NCI-H2171 (cell line): ENCODE measurements around the gene RPS6KC1.

ENCODE experiments used
- DNase-seq: peaks from one replicate; lab custom pipeline; 2025; lab: John Stamatoyannopoulos, UW

RPS6KC1 gene

DNA sequence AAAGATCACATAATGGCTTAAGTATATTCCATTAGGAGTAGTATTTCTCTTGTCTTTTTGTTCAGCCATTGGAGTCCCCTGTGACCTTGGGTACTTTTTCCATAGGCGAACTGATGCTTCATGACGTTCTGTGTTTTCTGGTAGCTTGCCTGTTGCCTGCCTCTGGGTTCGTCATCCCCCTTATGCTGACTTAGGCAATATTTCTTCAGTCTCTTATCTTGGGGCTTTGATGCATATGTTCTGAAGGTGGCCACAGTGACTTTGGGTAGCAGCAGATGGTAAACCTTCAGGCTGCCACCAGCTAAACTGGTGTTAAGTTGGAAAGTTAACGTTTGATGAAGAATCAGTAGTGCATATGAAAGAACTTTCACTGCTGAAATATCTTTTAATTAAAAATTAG is 170.2 kb downstream of the RPS6KC1 start:
- no peak for DNase-seq

GRCh38 chr1:213227458-213227857 is 176.4 kb downstream of the RPS6KC1 start:
- no peak for DNase-seq

DNA sequence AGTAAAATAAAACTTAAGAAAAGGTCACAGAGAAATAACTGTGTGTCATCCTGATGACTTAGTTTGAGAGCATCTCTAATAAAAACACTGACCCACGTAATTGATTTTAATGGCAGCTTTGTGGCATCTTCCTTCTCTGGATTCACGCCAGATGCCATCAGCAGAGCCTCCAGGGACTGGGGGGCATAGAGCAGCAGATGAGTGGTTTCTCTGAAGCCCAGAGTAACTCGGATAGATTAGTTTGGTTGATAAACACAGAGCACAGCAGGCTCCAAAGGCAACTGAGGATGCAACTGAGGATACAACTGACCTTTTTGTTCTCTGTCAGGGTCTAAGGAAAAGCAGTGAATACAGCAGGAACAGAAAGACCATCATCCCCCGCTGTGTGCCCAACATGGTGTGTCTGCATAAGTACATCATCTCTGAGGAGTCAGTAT is 180.8 kb downstream of the RPS6KC1 start:
- peak; percentile 68 for DNase-seq

DNA sequence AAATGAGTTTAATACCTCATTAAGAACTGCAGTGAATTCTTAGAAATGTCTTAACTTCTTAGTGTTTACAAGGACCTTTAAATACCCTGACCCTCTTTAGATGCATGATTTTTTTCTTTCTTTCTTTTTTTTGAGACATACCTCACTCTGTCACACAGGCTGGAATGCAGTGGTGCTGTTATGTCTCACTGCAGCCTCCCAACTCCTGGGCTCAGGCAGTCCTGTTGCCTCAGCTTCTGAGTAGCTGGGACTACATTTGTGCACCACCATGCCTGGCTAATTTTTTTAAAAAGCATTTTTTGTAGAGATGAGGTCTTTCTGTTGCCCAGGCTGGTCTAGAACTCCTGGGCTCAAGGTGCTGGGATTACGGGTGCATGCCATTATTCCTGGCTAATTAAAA is 191.8 kb downstream of the RPS6KC1 start:
- DNase-seq = no peak

GRCh38 chr1:213244664-213245091 is 193.6 kb downstream of the RPS6KC1 start:
- DNase-seq = peak; percentile 29

GRCh38 chr1:213245260-213245910 is 194.3 kb downstream of the RPS6KC1 start:
- DNase-seq = no peak

DNA sequence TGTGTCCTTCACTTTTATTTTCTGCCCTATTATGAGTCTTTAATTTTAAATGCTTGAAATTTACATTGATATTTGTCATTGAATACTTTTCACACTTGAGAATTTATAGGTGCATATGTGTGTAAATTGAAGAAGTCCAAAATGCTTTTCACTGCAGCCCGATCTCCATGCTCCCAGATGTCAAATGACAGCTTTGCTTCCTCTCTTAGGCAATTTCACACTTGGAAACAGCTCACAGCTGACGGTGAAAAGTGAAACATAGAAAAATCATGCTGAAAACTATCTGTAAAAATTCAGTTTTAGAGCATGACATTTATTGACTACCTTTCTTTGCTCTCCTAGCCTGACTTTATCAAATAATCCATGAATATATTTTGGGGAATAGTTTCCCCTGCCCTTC is 196.0 kb downstream of the RPS6KC1 start:
- DNase-seq = no peak

- no peak for DNase-seq
Observed at GRCh38 chr1:213249395-213249794, 198.4 kb downstream of the RPS6KC1 start.

DNA sequence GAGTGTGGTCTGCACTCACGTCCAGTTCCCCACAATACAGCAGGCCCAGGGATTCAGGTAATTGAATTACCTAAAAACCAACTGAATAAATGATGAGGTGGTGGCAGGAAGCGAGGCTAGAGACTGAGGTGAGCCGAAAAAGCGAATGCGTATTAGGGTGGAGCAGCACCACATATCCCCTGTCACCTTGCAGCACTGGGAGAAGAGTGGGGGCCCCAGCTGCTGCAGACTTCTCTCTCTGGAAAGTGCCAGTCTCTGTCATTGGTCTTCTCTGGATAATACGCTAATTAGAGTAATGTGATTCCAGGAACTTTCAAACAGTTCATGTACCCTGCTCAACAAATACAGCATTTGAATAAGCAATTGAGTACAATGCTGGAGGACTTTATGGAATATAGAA is 199.0 kb downstream of the RPS6KC1 start:
- no peak for DNase-seq

GRCh38 chr1:213250446-213250845 is 199.4 kb downstream of the RPS6KC1 start:
- no peak for DNase-seq

GRCh38 chr1:213251972-213252371 is 200.9 kb downstream of the RPS6KC1 start:
- no peak for DNase-seq

GRCh38 chr1:213256438-213257087 is 205.5 kb downstream of the RPS6KC1 start:
- DNase-seq = no peak

DNA sequence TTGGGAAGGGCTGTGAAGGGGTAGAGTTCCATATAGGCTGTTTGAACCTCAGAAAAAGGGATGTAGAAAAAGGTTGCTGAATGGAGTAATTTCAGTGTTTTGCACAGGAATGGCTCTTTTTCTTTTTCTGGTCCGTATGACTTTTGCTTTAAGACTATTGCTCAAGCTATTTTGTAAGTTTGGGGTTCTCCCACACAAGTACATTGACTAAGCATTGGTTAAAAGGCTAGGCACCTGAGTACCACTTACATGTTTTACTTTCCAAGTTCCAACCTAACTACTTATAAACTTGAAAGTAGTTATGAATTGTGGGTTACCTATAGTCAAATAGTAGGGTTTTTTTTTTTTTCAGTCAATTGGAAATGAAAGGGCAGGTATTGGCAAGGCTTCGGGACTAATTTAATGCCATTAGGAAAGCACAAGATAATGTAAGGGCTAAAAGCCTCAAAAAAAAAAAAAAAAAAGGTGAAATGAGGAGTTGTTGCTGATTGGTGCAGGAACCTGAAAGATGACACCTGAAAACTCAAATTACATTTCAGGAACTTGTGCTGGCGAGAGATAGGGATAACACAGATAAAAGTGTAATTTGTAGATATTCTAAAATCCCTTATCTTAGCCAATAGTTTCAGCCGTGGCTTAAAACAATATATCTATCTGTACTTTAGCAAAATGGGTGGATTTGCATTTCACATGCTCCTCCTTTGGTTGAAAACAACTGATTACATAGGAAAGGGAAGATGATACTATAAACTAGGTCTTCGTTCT is 209.5 kb downstream of the RPS6KC1 start:
- DNase-seq = peak; percentile 27

- DNase-seq = no peak
Observed at GRCh38 chr1:213264531-213264930, 213.5 kb downstream of the RPS6KC1 start.

DNA sequence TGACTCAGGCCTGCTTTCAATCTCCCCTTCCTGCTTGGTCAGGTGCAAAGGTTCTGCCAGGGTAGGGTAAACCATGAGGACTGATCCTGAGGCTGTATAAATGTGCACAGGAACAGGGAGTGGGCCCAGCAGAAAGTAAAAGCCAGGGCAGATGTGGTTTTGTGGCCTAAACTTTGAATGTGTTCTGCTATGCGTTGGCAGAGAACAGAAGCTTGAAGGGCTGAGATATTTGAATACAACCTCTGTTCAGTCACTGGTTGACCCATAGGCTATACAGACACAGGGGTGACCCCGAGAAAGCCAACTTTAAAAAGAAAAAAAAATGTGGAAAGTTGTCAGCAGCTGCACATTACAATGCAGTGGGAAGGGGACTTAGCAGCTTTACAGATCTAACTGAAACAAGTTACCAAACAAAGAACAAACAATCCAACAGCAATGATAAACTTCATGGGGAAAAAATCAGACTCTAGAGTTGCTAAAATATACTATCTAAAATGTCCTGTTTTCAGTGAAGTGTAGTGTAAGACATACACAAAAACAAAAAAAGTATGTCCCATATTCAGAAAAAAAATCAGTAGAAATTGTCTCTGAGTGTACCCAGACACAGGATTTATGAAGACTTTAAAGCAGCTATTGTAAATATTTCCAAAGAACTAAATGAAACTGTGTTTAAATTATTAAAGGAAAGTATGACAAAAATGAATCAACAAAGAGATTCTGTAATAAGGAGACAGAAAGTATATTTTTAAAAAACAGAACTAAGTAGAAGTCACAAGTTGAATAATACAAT is 216.1 kb downstream of the RPS6KC1 start:
- no peak for DNase-seq

DNA sequence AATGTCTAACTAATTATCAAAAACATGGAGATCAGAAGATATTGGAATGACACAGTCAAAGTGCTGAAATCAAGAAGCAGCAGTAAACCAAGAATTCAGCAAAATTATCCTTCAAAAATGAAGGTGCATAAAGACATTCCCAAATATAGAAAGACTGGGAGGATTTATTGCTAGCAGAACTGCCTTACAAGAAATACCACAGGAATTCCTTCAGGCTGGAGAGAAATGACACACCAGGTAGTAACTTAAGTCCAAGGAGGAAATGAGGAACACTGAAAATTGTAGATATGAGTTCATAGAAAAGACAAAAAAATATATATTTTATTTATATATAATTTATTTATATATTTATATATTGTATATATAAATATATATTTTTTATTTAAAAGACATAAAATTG is 217.2 kb downstream of the RPS6KC1 start:
- DNase-seq = no peak

- DNase-seq = no peak
Observed at GRCh38 chr1:213269829-213270228, 218.8 kb downstream of the RPS6KC1 start.

DNA sequence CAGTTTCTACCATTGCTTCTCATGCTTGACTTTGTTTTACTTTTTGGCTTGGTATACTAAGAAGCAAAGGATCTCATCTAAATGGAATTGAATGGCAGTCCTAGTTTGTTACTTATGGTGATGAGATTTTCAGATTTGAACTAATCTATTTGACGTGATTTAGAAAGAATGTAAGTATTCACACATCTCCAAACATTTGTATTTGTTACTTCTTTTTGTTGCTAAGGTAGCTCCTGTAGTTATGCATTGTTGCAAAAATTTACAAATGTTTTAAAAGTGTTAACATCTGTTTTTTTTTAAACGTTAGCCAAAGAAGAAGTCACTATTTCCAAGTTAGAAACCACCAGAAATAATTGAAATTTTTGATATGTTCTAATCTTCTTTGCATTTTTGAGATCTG is 222.5 kb downstream of the RPS6KC1 start:
- no peak for DNase-seq

DNA sequence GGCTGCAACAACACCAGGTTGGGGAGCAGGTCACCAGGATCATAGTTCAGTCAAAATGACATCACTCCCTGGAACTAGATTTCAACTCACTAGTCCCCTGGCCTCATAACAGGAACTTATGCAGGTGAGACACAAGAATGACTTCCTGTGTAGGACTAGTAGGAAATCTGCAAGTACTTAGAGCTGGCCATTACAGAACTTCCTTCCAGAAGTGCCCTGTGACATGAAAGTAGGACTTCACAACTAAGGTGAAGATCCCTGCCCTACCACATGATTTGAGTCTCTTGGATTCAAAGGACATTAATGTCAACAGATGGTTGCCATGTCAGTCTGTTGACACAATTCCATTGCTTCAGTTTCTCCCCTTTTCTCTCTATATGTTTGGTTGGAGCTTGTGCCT is 223.1 kb downstream of the RPS6KC1 start:
- DNase-seq = no peak

DNA sequence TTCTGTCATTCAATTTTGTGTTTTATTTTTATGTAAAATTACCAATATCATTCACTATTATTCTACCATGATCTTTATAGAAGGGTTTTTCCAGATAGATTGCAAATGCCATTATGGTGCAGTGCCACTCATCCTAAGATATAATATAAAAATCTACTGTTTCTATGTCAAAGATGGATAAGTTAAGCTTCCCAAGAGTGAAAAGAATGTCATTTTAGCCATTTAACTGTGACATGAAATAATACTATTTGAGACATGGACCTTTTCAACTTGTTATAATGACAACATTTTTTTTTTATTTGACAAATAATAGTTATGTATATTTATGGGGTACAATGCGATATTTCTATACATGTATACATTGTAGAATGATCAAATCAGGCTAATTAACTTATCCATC is 224.3 kb downstream of the RPS6KC1 start:
- DNase-seq = no peak

DNA sequence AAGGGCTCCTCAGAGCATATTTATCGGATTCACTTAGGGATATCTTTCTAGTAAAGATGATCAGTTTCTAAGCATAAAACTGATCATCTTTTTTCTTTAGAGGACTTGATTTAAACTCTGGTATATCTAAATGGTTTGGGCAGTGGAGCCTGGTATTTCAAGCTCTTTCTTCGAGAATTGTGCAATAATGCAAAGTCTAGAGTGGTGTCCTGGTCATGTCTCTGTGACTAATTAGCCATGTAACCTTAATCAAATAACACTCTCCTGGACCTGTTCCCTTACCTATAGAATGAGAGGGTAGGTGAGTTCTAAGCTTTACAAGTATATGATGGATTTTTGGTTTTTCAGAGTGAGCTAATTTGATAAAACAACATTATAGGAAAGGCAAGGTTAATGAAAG is 225.2 kb downstream of the RPS6KC1 start:
- no peak for DNase-seq

- no peak for DNase-seq
Observed at GRCh38 chr1:213277036-213277435, 226.0 kb downstream of the RPS6KC1 start.
